GM08714 (cell line): ENCODE measurements around the gene HBS1L.

ENCODE experiments used
- H3K4me3 ChIP-seq: fragments of 200-500 bp; sonication (Bioruptor generic); 2 replicates; pipeline ENCODE4 v1.5.1; 2014; ENCODE audit warnings: mild to moderate bottlenecking, low read length, inconsistent platforms
- ZNF274 ChIP-seq: IDR thresholded peaks from 2 replicates; pipeline ENCODE4 v1.6.1; 2012; ENCODE audit warnings: mild to moderate bottlenecking, low read depth, low read length

Gene HBS1L

DNA sequence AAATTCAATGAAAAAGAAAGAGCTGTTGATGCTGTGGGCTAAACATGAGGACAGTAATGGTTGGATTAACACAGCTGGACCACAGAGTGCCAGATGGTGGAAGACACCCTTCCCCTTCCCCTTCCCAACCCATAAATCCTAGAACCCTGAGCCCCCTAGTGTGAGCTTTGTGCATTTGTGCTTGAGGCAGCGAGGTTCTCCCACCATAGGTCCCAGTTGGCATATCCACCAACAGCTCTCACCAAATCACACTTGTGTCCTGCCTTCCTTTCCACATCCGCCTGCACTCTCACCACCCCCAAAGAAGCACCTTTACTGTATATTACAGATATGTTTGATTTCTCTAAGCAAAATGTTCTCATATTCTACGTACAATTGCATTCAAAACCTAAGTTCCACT lies 32.8 kb upstream of the HBS1L start:
- H3K4me3 ChIP-seq: peak overlapping the region; percentile 29; the same call in 1 of the 2 replicates
- TF ChIP-seq ZNF274: no peak

GRCh38 chr6:135086414-135086764 lies 31.8 kb upstream of the HBS1L start:
- no peak for TF ChIP-seq ZNF274
- H3K4me3 ChIP-seq: peak overlapping the region; percentile 62; the same call in 1 of the 2 replicates

DNA sequence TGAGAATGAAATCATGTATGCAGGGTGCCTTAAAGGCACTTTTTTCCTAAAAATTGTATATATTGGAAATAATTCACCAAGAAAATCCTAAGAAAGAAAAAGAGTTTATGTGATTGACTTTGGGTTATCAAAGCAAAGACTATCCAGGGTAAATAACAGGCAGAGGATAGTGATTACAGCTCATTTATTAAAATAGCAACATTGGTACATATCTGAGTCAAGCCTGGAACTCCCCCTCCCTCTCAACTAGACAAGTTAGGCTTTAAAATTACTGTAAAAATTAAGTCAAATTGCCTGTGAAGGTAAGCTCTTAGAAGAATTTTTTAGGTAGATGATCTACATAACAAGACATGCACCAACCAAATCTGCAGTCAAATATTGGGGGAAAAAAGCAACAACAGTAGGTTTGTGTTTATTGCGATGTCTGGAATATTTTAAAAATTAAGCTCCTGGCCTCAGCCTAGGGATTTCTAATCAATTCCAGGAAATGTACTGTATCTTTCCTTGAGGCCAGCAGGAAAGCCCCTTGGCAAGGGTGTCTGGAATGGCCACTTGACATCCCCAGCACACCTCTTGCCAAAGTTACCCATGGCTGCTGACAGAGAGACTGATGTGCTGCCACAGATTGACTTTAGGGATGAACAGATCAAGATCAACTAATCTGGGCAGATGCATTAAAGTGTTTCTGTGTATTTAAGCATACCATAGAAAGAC lies 31.2 kb upstream of the HBS1L start:
- peak overlapping the region; percentile 62; the same call in 1 of the 2 replicates for H3K4me3 ChIP-seq
- no peak for TF ChIP-seq ZNF274

DNA sequence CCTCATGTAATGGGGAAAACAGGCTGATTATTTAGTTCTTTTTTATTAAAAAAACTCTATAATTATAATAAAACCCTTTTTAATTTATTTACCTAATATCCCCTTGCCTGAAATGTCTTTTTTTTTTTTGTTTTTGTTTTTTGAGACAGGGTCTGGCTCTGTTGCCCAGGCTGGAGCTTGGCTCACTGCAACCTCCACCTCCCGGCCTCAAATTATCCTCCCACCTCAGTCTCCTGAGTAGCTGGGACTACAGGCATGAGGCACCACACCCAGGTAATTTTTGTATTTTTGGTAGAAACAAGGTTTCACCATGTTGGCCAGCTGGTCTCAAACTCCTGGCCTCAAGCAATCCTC lies 30.3 kb upstream of the HBS1L start:
- H3K4me3 ChIP-seq: no peak overlapping the region
- TF ChIP-seq ZNF274: no peak

DNA sequence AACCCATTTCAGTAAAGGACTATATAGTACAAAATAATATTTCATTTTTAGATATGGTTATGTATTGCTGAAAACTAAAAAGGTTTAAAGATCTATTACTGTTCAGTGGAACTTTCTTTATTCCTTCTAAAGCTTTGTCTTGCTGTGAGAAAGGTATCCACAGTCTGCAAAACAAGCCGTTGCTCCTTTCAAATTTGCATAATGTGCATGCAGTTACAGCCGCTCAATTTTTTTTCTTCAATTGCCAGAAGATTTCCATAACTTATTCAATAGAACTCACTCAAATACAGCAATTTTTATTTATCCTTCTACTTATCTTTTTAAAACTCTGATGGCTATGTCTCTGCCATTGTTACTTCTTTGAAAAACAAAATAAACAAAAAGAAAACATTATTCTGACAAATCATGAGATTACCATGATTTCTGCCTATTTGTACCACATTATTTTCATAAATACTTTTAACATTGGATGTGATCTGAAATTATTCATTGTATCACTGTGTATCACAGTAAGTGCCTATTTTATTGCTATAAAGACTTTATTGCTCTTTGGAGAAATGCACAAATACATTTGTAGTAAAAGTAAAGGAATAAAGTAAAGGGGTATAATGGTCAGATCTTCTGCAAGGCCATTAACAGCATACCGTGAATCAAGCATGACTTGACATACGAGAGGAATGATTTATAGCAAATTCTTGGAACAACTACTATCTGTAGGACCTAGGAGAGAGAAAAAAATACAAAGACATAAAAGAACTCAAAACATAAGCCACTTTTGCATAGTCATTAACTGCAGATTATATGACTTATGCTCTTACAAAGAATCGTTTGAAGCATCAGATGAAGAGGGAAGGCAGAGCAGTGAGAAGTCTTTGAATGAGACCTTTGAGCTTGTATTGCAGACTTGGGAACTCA lies 29.6 kb upstream of the HBS1L start:
- no peak overlapping the region for H3K4me3 ChIP-seq
- no peak for TF ChIP-seq ZNF274

DNA sequence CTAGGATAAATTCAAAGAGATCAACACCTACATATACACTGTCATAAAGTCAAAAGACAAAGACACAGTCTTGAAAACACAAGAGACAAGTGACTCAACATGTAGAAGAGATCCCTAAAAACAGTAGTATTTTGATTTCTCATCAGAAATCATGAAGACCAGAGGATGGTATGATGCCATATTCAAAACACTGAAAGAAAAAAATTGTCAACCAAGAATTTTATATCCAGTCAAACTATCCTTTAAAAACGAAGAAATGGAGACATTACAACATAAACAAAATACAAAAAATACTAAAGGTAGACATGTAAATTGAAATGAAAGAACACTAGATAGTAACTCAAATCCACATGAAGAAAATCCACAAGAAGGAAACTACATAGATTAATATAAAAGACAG lies 27.3 kb upstream of the HBS1L start:
- no peak overlapping the region for H3K4me3 ChIP-seq
- TF ChIP-seq ZNF274: no peak

DNA sequence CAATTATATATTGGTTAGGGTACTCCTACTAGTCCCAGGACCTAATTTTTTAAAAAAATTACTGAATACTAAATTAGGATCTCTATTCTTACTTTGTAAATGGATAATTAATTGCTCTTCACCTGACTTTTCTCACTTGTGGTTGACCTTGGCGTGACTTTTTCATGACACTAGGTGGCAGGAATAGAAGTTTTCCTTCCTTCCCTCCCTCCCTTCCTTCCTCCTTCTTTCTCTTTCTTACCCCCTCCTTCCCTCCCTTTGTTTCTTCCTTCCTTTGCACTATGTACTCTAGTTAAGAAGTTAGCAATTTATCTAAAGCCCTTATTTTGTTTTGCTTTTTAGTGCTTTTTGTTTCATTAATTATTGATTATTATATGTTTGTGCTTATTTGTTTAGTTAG lies 20.4 kb upstream of the HBS1L start:
- no peak overlapping the region for H3K4me3 ChIP-seq
- no peak for TF ChIP-seq ZNF274

- no peak overlapping the region for H3K4me3 ChIP-seq
- no peak for TF ChIP-seq ZNF274
These were observed 19.3 kb upstream of the HBS1L start for GRCh38 chr6:135073756-135074393.

- no peak overlapping the region for H3K4me3 ChIP-seq
- TF ChIP-seq ZNF274: no peak
These were observed 18.6 kb upstream of the HBS1L start for GRCh38 chr6:135073217-135073616.

DNA sequence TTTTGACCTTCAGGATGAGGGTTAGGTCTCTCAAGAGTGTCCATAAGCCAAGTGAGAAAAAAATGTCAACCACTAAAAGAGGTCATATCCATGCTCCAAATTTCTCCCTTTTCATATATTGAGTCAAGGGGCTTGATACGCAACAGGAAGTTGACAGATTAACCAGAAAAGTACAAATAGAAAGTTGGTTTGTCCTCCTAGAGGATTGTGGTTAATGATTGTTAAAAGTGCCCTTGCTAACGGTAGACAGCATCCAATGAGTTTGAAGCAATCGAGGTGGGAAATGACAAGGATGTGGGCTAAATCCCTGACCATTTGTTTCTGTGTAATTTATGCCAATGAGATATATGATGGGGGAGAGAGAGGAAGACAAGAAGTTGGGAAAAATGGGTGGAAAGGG lies 18.1 kb upstream of the HBS1L start:
- H3K4me3 ChIP-seq: no peak overlapping the region
- no peak for TF ChIP-seq ZNF274

DNA sequence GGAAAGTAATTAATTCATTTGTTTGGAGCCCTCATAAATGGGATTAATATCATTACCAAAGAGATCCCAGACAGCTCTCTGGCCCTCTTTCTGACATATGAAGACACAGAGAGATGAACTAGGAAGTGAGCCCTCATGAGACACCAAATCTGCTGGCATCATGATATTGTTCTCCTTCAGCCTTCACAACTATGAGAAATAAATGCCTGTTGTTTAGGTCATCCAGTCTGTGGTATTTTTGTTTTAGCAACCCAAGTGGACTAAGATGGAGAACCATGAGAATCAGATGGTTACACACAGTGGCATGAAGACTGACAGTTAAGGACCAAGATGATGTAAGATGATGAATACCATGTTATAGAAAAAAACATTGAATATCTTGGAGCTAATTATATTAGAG lies 16.9 kb upstream of the HBS1L start:
- H3K4me3 ChIP-seq: no peak overlapping the region
- no peak for TF ChIP-seq ZNF274

DNA sequence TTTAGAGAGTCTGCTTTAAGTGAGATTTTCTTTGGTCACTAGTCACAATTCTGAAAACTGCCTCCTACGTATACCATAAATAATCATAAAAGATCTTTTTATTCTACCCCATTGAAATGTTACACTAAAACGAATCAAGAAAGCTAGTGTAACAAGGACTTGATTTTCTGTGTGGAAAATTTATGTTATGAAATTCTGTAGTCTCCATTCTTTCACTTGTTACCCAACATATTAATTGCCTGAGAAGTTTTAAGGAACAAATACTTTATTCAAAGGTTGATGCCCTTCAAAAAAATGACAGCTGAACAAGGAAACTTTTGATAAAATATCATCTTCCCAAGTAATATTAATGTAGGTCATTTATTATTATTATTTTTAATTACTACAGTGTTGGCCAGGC lies 13.3 kb upstream of the HBS1L start:
- TF ChIP-seq ZNF274: no peak
- H3K4me3 ChIP-seq: no peak overlapping the region

GRCh38 chr6:135066806-135067205 lies 12.2 kb upstream of the HBS1L start:
- no peak overlapping the region for H3K4me3 ChIP-seq
- no peak for TF ChIP-seq ZNF274

DNA sequence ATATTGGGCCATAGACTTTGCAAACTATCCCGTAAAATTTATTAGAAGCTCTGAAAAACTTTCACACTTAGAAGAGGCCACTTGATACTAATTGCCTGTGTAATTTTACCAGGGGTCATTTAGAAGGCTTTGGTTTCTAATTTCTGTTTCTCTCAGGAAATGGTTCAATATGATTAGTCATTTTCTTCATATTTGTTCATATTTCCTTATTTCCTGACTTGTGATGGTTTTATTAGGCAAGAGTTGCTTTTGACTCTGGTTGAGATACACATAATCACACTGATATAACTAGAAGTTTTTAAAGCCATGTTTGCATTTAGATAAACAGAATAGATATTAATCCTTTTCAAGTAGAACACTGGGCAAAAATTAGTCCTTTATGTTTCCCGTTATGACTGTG lies 11.8 kb upstream of the HBS1L start:
- no peak for TF ChIP-seq ZNF274
- H3K4me3 ChIP-seq: no peak overlapping the region

- no peak overlapping the region for H3K4me3 ChIP-seq
- TF ChIP-seq ZNF274: no peak
These were observed 10.0 kb upstream of the HBS1L start for GRCh38 chr6:135064586-135064985.

DNA sequence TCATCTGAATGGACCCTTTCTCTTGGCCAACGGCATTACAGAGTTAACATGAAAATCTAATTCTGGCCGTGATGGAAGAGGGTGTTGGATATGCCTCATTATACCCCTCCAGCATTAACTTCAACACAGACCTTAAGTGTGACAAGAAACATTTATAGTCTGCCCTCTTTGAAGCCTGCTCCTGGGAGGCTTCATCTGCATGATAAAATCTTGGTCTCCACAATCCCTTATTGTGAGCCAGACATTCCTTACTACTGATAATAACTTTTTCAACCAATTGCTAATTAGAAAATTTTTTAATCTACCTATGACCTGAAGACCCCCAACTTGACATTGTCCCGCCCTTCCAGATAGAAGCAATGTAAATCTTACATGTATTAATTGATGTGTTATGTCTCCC lies 9.3 kb upstream of the HBS1L start:
- TF ChIP-seq ZNF274: no peak
- H3K4me3 ChIP-seq: no peak overlapping the region
